CD4-positive, alpha-beta T cell treated with Interleukin-10 for 1 hour (primary cell): ENCODE data around the gene KLHDC8A.
A peak's percentile ranks its signal among the peaks of the same experiment; 100 is the strongest.
"Not testable (repeated sequence)": the region's sequence is repeated elsewhere in the genome, so short reads cannot be mapped to it uniquely, and the experiment has no call there.

Experiments used
- DNase-seq: peaks from one replicate; pipeline ENCODE4 v3.0.0-alpha.2; 2020

Gene KLHDC8A

DNA sequence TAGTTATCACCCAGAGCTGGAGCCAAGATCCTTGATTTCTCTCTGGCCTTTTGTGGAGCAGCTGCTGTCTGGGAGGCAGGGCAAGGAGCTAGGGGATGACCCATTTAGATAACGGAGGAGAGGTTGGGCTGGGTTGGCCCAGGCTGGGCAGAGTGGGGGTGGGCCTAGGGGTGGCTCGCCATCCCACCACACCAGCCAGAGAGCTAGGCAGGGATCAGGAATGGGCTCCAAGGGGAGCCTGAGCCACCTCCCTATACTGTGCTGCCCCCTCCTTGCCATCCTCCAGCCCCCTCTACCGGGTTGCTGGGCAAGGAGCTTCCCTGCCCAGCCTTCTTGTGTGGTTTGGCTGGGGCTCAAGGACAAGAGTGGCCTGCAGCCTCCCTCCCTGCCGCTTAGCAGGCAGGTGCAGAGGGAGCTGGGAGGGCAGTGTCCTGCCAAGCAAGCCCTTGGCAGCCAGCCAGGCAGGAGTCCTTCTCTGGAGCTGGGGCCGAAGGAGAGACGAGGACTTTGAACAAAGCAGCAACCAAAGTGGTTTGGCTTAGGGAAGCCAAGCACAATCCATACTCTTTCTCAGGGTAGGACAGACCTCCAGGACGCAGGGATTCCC is 39.3 kb downstream of the KLHDC8A start:
- DNase-seq, result no peak

DNA sequence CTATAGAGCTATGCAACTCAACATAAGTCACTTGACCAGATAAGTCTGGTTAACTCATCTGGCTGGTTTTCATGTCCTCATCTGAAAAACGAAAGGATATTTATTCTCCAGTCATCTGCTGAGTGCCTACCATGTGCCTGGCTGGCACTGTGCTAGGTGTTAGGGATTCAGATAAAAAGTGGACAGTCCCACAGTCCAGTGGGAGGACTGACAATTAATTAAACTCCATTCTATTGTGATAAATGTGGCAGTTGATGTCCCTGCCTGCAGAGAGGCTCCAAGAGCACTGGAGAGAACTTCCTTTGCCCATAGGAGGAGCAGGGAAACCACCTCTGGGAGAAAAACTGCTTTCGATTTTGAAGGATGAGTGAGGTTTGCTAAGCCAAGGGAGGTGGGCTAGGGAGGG is 40.6 kb downstream of the KLHDC8A start:
- no peak for DNase-seq

DNA sequence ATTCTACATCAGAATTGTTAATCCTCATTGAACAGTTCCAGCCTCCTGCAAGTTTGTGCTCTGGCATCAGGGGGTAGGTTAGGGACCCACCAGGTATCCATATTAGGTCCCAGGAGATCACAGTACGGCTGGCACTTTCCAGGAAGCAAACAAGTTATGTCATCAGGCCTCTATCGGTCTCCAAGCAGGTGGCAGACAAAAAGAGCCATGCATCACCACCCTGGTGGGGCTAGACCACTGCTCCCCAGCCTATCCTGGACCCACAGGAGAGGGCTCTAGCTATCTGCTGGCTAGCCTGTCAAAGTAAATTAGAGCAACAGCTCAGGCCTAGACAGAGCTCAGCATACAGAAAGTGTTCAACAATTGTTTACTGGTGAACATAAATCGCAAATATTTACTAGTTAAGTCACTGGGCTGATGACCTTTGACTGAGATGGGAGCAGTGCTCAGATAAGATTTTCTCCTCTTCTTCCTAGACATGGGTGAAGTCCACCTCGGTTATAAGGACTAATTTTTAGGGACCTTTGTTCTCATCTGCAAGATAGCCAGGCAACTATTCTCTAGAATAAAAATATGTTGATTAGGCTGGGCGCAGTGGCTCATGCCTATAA is 41.6 kb downstream of the KLHDC8A start:
- DNase-seq, result no peak

DNA sequence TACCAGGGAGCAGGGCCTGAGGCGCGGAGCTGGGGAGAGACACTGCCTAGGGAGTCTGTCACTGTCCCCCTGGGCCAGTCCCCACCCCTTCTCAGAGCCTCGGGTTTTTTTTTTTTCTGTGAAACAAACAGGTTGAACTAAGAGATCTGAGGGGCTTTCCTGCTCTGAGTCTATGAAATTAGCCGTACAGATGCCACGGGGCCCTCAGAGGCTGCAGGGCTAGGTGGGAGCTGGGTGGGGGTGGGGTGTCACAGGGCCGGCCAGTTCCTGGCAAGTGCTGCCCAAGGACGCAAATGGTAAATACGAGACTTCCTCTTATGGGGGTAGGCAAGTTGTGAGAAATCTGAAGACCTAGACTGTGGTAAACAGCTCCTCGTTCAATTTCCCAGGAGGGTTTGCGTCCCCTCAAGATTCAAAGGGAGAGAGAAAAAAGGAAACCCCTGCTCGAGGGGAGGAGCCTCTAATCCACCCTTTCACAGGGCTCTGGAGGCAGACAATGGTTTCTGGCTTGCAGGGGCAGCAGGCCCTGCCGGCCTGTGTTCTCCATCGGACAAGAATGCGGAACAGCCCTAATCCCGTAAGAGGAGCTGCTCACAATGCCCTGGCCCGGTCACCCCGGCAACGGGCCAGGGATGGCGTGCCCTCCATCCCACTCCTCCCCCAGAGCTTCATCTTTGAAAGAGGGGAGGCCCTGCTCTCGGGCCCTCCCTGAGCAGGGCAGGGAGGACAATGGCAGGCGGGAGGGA is 43.0 kb downstream of the KLHDC8A start:
- peak; percentile 52 for DNase-seq

DNA sequence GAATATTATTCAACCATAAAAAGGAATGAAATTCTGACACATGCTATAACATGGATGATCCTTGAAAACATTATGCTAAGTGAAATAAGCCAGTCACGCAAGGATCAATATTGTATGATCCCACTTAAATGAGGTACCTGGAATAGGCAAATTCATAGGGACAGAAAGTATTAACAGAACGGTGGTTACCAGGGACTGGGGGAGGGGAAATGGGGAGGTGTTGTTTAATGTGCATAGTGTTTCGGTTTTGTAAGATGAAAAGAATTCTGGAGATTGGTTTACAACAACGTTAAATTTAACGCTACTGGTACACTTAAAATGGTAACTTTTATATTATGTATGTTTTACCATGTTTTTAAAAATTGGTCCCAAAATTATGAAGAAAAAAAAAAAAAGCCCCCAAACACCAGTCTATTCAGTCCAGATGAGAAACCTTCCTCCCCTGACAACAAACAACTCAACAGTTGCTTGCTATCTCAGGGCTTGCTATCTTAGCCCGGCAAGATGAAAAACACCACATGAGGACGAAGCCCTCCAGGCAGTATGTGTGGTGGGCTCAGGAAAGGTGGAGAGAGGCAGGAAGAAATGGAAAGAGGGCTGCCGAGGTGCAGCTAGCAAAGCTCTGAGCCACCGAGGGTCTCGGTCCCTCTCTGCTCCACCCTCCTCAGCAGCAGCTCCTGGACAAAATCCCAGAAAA is 43.7 kb downstream of the KLHDC8A start:
- DNase-seq, result no peak

DNA sequence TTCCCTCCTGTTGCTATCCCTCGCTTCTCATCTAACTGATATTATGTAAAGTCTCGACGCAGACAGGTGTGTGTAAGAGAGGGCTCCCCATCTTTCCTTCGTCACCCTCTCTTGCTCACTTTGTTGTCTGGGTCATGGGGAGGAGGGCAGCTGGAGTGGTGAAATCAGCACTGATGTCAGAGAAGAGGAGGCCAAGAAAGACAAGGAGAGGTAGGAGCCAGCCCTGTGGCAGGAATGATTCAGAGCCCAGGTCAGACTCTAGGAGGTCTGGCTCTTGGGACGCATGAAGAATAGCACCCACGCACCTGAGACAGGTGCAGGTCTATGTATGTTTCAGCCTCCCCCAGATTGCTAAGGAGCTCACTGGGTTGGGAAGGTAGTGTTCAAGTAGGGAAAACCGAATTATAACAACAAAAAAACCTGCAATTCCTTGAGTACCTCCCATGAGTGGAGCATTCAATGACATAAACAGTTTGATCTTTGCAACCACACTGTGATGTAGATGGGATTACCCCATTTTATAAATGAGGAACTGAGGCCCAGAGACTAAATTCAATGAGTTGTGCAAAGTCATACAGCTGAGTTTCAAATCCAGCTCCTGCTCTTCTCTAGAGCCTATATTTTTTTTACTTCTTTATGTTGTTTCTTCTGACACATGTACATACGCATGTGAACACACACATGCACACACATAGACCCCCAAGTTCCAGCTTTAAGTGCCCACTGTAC is 45.6 kb downstream of the KLHDC8A start:
- no peak for DNase-seq

DNA sequence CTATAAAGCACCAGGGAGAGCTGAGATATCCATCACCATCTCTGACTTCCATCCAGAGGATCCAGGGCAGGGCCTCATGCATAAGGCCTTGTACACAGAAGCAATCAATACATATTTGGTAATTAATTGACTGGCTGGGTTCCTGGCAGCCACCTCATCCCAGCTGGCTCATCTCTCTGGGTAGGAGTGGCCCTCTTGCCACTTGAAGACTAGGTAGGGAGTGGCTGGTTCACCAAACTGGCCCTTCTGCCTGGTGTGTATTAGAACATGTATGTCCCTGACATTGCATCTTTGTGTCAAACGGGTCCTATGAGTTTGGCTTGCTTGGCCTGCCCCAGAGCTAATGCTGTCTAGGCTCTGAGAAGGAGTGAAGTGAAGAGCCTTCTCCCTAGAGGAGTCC is 47.0 kb downstream of the KLHDC8A start:
- no peak for DNase-seq

DNA sequence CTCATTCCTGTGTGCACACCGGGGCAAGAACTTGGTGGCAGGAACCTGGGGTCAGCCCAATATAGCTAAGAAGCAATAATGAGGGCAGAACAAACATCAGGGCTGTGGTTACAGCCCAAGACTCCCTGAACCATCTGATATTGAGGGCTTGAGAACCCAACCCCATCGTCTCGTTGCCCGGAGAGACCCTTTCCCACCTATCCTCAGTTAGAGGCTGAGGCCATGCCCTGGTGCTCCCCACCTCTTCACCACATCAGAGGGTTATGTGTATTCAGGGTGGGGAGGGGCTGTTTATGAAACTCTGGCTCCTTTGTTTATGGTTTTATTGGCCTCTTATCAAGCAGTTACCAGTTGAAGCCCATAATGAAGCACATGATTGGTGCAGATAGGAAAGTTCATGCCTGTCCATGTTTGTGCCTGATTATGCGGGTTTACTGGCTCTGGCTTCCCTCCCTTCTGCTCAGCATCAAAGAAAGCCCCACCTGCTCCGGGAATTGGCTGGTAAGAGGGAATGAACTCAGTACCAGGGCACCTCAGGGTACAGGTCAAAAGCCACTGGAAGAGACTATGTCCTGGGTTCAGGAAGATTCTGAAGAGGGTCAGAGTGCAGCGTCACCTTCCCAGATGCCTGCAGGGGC is 49.7 kb downstream of the KLHDC8A start:
- no peak for DNase-seq

DNA sequence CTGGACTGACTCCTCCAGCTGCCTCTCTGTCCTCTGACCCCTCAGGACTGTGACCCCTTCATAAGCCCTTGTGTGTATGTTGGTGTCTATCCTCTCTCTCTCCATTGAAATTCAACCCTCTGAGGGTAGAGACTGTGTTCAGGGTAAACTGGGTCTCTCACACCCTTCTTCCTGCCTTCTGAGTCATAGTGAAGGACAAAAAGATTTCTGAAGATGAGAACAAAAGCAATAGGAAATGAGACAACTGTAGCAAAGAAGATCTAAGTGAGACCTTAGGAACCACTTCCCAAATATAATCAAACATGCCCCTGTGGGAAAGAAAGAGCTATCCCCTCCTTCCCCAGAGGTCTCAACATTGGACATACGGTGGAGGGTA is 52.0 kb downstream of the KLHDC8A start:
- DNase-seq, result no peak

DNA sequence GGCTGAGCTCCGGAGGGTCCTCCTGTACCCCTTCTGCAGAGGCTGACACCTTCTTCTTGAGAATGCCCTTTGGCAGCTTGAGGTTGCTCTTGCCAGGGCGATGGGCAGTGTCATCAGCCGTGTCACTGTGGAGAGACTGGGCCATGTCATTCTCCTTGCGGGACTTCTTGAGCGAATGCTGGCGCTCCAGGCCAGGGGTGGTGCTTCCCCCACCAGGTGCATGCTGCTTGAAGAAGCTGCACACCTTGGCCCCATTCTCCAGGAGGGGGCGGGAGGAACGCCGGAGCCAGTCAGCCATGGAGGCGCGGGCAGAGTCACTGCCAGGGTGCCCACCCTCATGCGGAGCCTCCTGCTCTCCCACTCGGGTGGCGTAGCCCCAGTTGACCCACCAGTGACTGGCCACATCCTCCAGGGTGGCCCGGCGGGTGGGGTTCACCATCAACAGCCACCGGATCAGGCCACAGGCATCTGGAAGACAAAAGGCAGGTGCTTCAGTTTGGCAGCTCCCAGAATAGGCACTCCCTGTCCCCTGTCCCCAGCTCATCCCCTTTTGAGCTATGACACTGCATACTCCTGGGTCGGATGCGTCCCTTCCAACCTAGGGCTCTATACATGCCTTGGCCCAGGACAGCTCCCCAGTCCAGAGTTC is 52.6 kb downstream of the KLHDC8A start:
- no peak for DNase-seq

DNA sequence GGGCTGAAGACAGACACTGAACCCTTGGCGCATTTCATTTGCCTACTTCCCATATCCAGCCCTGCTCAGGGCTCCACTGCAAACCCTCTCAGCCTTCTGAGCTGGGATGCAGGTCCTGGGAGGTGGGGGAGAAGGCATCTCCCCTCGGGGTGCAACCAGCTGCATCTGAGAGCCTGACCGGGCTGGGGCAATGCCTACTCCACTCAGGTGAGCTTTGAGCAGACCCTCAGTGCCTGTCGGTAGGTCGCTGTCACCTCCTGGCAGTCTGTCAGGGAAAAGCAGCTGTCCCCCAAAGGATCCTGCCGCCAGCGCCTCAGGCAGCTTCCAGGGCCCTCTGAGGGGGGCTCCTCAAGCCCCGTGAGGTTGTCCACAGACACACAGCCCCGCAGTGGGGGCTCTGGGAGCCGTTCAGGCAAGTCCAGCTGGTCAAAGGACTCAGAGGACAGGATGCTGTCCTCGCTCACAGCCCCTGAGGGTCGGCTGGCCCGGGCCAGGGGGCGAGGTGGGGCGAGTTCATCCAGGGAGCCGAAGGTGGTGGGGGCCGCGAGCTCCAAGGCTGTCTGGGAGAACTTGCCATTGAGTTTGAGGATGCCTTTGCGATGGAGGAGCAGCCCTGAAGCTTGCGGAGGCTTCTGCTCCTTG is 53.4 kb downstream of the KLHDC8A start:
- no peak for DNase-seq

DNA sequence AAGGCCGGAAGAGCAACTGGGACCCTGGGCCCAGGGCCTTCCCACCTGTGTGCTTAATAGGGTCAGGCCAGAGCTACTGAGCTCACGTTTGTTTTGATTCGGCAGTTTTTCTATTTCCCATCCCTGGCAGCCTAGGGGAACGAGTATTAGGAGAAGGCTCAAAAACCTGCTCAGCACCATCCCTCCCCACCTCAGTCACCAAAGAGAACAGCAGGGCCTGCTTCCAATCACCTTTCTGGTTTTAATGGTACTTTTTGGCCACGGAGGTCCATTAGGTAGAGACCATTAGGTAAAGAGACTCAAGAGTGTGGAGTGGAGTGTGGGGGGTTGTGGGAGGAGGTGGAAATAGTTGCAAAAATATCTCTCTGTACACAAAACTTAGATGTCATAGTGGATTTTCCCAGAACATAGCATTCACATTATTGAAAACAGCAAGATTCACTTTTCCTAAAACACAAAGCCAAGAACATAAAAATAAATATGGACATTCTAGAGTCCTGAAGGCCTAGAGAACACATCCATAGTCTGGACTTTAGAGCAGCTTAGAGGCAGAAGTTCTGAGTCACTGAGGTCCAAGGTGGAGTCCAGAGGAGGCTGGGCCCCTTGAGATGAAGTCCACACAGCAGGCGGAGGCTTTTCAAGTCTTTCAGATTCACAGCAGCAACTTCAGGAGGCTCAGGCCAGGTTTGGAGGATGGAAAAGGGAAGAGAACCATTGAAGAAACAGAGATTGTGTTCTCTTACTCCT is 54.7 kb downstream of the KLHDC8A start:
- DNase-seq, result no peak

DNA sequence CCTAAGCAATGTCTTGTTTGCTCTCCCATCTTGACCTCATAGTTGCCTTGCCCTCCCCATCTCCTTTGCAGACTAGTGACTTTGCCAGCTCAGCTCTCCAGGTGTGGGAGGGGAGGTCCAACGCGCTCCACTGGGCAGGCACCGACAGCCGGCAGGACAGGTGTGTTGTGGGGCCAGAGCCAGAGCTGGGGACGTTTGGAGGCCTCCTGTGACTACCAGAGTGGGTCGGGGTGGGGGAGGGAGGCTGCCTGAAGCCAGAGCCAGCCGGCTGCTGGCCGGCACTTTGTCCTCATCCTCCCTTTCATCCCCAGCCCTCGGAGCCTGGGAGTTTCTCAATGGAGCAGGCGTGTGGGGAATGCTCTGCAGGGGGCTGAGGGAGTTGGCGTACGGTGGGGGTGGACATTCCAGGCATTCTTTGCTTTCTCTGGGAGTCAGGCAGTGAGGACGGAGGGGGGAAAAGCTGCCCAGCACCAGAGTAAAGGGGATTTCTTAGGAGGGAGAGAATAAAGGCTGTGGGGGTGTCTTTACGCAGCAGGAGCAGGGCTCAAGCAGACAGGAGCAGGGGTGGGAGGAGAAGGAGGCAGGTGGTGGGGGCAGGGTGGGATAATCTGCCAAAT is 55.4 kb downstream of the KLHDC8A start:
- DNase-seq, result no peak

DNA sequence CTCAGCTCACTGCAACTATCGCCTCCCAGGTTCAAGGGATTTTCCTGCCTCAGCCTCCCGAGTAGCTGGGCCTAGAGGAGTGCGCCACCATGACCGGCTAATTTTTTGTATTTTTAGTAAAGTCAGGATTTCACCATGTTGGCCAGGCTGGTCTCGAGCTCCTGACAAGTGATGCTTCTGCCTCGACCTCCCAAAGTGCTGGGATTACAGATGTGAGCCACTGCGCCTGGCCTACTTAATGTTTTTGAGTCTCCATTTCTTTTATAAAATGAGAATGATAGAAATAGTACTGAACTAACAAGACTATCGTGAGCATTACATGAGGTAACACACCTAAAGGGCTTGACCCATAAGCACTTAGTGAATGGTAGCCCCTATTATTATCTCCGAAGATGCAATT is 56.6 kb downstream of the KLHDC8A start:
- DNase-seq, result no peak

DNA sequence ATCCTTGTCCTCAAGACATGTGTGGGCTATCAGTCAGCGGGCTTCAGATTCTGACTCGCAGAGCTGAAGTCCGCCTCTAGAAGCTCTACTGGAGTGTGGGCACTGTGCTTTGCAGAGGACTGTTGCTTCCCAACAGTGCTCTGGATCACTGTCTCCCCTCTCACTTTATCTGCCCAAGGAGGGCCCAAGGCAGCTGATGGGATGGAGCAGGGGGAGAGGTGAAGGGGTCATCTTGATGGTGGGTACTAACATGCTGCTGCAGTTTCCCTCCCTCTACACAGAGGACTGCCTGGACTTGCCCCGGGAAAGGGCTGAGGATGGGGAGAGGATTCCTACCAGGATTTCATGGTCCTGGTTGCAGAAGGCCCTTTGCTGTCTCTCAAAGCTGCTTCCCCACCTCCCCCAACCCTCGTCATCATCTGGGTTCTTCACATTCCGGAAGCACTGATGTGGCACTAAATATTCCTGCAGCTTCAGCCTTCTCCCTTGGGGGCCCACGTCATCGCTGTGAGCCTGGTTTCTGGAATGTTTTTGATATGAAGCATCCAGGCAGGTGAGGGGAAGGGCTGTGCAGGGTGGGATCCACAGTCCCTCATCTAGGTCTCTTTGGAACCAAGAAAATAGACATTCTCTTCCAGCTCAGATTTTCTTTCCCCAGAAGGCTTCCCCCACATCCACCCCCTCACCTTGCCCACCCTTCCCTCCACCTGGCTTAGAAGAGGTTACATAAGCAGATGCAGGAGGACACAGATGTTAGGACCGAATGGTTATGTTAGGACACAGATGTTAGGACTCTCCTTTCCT is 58.3 kb downstream of the KLHDC8A start:
- no peak for DNase-seq

DNA sequence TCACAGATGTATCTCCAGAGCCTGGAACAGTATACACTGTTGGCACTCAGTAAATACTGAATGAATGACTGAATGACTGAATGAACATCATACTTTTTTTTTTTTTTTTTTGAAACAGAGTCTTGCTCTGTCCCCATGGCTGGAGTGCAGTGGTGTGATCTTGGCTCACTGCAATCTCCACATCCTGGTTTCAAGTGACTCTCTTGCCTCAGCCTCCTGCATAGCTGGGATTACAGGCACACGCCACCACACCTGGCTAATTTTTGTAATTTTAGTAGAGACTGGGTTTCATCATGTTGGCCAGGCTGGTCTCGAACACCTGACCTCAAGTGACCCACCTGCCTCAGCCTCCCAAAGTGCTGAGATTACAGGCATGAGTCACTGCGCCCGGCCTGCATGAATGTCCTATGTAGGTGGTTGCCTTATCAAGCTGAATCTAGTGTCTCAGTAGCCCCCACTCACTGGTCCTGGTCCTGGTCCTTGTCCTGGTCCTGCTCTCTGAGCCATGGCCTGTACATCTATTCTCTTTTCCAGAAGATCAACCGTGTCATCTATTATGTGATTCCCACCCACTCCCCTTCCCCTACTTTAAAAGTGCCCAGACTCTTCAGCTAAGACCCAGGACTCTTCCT is 59.1 kb downstream of the KLHDC8A start:
- not testable (repeated sequence) for DNase-seq

DNA sequence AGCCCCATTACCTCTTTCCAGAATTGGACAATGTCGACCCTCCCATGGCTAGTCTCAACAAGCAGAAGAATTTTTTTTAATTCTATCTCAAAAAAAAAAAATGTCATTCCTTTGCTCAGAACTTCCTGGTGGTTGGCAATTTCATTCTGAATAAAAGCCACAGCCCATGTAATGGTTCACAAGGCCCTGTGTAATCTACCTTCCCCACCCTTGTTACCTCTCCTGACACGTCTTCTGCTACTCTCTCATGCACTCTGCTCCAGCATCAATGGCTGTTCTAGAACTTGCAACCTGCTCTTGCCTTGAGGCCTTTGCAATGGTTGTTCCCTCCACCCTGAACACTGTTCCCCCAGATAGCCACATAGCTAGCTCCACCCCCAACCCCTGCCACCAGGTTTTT is 60.6 kb downstream of the KLHDC8A start:
- no peak for DNase-seq

DNA sequence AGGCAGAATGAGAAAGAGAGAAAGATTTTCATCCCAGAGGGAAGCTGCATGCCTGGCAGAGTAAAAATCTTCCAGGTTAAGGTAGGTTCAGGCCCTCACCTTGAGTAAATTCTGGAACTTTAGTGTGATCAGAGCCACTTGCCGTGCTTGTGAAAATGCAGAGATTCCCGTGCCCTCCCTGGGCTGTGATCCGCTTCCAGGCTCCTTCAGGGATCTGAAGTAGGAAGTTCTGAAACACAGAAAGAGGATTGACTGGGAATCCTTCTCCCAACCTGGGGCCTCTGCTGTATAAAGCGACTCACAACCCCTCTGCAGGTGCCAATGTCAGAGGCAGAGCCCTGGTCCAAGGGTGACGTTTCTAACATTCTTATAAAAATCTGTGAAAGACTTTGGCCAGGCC is 61.8 kb downstream of the KLHDC8A start:
- DNase-seq, result no peak
